Body of pancreas (tissue), 4 donors: ENCODE results near the gene SLC28A1. TPM values are rescaled to one million over a fixed set of nuclear protein-coding genes. Genes with fewer than 3 reads are reported as not detected.

Source experiments
- ATAC-seq: fragments of 150-250 bp; one replicate; pipeline ENCODE4 v1.9.1; 2016
- DNase-seq, 4 donors: peaks; one replicate each; pipeline ENCODE4 v3.0.0-alpha.2; 2019
- H3K27ac ChIP-seq, 4 donors: fragments of 200-600 bp; sonication (generic); 1 replicate in 3 of 4; 2 replicates in 1 of 4; pipeline versions ENCODE4 v1.5.1 to v1.6.1; 2016 to 2019; ENCODE audit warnings: mild to moderate bottlenecking in 1 of 4, mixed read lengths in 1 of 4, moderate library complexity in 1 of 4
- H3K27me3 ChIP-seq, 2 donors: fragments of 200-600 bp; sonication (generic); one replicate each; pipeline ENCODE4 v1.6.0; 2016; ENCODE audit warnings: mild to moderate bottlenecking in 1 of 2
- H3K36me3 ChIP-seq, 2 donors: fragments of 200-600 bp; sonication (generic); replicated peaks in 1 of 2; 2 replicates each; pipeline ENCODE4 v1.5.1; 2016; ENCODE audit warnings: low read depth in 2 of 2; ENCODE audit not compliant: insufficient read depth in 1 of 2
- H3K4me1 ChIP-seq: fragments of 200-600 bp; sonication (generic); one replicate; pipeline ENCODE4 v1.6.0; 2016
- H3K4me3 ChIP-seq, 2 donors: fragments of 200-600 bp; sonication (generic); 1 replicate in 1 of 2; 2 replicates in 1 of 2; pipeline ENCODE4 v1.5.1; 2016 to 2019
- H3K9me3 ChIP-seq, 3 donors: fragments of 200-600 bp; sonication (generic); 1 replicate in 2 of 3; 2 replicates in 1 of 3; pipeline ENCODE4 v1.5.1; 2016
- POLR2A ChIP-seq, 3 donors: fragments of 450-650 bp; IDR thresholded peaks; one replicate each; pipeline ENCODE4 v1.6.1; 2016; ENCODE audit warnings: antibody characterized with exemption in 3 of 3, mild to moderate bottlenecking in 2 of 3
- WGBS, 2 donors: methylation state at CpG; one replicate each; pipeline ENCODE4 v1.1.5; 2017; 5-methylcytosine and 5-hydroxymethylcytosine counted together
- intact Hi-C: fragments of 100-400 bp; cut with DNase I; formaldehyde crosslinking; loops from one replicate; pipeline ENCODE4 v1.15.1; 2023
- total RNA-seq, 2 donors: library from RNA; depleted of rRNA; stranded (reverse); fragments of >200 nt; gene quantifications; one replicate each; pipeline ENCODE4 v1.1.0, GENCODE V29; 2016
- TF ChIP-seq, protein P1 (sequence below), 7 experiments: fragments of 450-650 bp in 4 of 7; fragments of 200-600 bp in 3 of 7; sonication (generic) in 3 of 7; IDR thresholded peaks; one replicate each; pipeline ENCODE4 v1.5.1; 2016 to 2019; ENCODE audit warnings: antibody characterized with exemption in 7 of 7

SLC28A1 gene
- total RNA-seq, 2 donors from 2014 or later, result 0.26 TPM; not detected in 1

DNA sequence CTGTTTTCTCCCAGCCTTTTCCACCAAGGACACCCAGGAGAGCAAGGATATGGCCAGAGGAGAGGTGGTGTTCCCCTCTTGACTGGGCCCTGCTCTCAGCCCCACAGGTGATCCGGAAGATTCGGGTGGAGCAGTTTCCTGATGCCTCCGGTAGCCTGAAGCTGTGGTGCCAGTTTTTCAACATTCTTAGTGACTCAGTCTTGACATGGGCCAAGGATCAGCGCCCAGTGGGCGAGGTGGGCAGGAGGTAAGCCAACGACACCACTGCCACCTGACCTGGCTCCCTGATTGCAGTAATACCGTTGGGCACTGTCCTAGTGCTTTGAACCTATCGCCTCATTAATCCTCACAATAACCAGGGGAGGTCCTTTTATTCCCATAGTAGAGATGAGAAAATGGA lies 25.3 kb upstream of the SLC28A1 start:
- WGBS, 2 donors, result 75 to 80% methylated on average over 2 to 8 of the region's 8 CpGs
- H3K4me1 ChIP-seq, result no peaks in the 10 kb centered on the region
- no peaks in the 10 kb centered on the region for H3K36me3 ChIP-seq
- no peak overlapping the region for H3K4me3 ChIP-seq
- H3K27me3 ChIP-seq, result no peaks in the 10 kb centered on the region
- no peak overlapping the region for H3K27ac ChIP-seq
- TF ChIP-seq, protein P1, sequence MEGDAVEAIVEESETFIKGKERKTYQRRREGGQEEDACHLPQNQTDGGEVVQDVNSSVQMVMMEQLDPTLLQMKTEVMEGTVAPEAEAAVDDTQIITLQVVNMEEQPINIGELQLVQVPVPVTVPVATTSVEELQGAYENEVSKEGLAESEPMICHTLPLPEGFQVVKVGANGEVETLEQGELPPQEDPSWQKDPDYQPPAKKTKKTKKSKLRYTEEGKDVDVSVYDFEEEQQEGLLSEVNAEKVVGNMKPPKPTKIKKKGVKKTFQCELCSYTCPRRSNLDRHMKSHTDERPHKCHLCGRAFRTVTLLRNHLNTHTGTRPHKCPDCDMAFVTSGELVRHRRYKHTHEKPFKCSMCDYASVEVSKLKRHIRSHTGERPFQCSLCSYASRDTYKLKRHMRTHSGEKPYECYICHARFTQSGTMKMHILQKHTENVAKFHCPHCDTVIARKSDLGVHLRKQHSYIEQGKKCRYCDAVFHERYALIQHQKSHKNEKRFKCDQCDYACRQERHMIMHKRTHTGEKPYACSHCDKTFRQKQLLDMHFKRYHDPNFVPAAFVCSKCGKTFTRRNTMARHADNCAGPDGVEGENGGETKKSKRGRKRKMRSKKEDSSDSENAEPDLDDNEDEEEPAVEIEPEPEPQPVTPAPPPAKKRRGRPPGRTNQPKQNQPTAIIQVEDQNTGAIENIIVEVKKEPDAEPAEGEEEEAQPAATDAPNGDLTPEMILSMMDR (IDR thresholded peaks at IDR 0.05), result no peak
- TF ChIP-seq POLR2A (IDR thresholded peaks at IDR 0.05), result no peak
- DNase-seq (peak in 1 of 4 donors; percentile 57), ATAC-seq (peak; percentile 55)
- H3K9me3 ChIP-seq, result no peaks in the 10 kb centered on the region
- intact Hi-C loops, result no loop called here

DNA sequence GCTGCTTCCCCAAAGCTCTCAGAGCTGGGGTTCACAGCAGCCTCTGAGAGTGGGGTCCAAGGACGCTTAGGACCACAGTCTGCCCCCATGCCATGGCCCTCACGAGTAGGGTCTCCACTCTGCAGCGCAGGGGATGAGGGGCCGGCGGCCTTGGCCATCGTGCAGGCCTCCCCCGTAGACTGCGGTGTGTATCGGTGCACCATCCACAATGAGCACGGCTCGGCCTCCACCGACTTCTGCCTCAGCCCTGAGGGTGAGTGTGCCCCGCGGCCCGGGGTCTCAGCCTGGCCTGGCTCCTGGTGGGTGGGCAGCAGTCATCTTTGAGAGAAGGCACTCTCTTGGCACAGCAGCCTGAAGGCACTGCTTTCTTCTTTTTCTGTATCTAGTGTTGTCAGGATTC lies 24.8 kb upstream of the SLC28A1 start:
- ATAC-seq (no peak), DNase-seq (no peak)
- no peaks in the 10 kb centered on the region for H3K9me3 ChIP-seq
- no peaks in the 10 kb centered on the region for H3K36me3 ChIP-seq
- H3K27me3 ChIP-seq, result no peaks in the 10 kb centered on the region
- H3K27ac ChIP-seq, result no peak overlapping the region
- WGBS, 2 donors, result 89% methylated on average over 15 of the region's 15 CpGs; no CpG with 5 or more reads in 1 of the 2 donors
- no peaks in the 10 kb centered on the region for H3K4me1 ChIP-seq
- no peak overlapping the region for H3K4me3 ChIP-seq
- TF ChIP-seq POLR2A (IDR thresholded peaks at IDR 0.05), result no peak
- TF ChIP-seq, protein P1 (IDR thresholded peaks at IDR 0.05), result no peak
- intact Hi-C loops, result no loop called here

DNA sequence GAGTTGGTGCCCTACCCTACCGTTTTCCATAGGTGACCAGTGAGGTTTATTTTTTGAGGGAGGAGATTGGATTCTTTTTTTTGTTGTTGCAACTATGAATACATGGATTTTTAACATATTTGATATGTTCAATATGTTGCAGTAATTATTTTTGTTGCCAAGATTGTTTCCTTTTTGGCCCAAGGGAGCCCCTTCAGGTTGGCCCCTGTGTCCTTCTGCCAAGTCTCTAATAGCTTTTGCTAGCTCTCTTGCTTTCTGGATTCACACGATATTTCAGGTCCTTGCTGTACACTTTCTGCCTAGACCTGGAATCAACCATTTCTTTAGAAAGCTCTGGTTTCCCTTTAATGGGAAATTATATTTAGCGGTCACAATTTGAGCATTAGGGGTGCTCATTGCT lies 22.7 kb upstream of the SLC28A1 start:
- no peak overlapping the region for H3K27ac ChIP-seq

DNA sequence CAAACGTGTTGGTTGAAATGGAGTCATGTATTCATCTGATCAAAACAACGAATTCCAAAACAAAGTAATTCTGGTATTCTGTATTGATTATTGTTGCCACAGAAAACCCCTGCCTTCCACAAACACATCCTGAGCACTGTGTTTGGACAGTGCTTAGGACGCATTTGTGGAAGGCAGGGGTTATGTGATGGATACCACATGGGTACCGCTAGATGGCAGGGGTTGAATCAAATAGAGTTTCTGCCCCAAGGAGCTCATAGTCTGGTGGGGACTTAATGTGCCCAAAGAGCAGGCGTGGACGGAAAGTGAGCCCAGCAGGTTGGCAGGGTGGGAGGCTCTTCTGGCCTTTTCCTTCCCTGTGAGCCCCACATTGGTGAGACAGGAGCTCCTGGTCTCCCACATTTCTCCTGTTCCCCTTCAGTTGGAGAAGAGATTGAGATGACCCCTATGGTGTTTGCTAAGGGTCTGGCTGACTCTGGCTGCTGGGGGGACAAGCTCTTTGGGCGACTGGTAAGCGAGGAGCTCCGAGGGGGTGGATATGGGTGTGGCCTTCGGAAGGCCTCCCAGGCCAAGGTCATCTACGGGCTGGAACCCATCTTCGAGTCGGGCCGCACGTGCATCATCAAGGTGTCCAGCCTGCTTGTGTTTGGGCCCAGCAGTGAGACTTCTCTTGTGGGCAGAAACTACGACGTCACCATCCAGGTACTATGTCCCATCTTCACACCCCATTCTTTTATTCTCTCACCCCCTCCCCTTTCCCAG lies 22.1 kb upstream of the SLC28A1 start:
- TF ChIP-seq, protein P1 (IDR thresholded peaks at IDR 0.05), result no peak
- TF ChIP-seq POLR2A (IDR thresholded peaks at IDR 0.05), result no peak
- H3K36me3 ChIP-seq, result no peaks in the 10 kb centered on the region
- no peaks in the 10 kb centered on the region for H3K27me3 ChIP-seq
- no peak overlapping the region for H3K4me3 ChIP-seq
- ATAC-seq (no peak), DNase-seq (no peak)
- no peak overlapping the region for H3K27ac ChIP-seq
- WGBS, 2 donors, result 89 to 91% methylated on average over 15 to 16 of the region's 17 CpGs
- intact Hi-C loops, result no loop called here
- no peaks in the 10 kb centered on the region for H3K9me3 ChIP-seq
- no peaks in the 10 kb centered on the region for H3K4me1 ChIP-seq

More for the DNA sequence above, 22.7 kb upstream of the SLC28A1 start:
- H3K36me3 ChIP-seq, result no peaks in the 10 kb centered on the region
- intact Hi-C loops, result no loop called here
- H3K4me1 ChIP-seq, result no peaks in the 10 kb centered on the region
- no peaks in the 10 kb centered on the region for H3K9me3 ChIP-seq
- no peak overlapping the region for H3K4me3 ChIP-seq
- ATAC-seq (no peak), DNase-seq (no peak)
- 87 to 91% methylated on average over 3 of the region's 3 CpGs for WGBS, 2 donors
- TF ChIP-seq, protein P1 (IDR thresholded peaks at IDR 0.05), result no peak
- no peak for TF ChIP-seq POLR2A (IDR thresholded peaks at IDR 0.05)
- H3K27me3 ChIP-seq, result no peaks in the 10 kb centered on the region
